K562 treated with DMSO at 1 percent for 48 hours (cell line): ENCODE data around the gene CDA. TPM values are rescaled to one million over a fixed set of nuclear protein-coding genes. Genes with fewer than 3 reads are reported as not detected.

ENCODE experiments used
- total RNA-seq: library from RNA; unstranded; fragments of 300-600 nt; gene quantifications from 2 replicates; pipeline ENCODE4 v1.2.3, GENCODE V29; 2022; ENCODE audit warnings: low replicate concordance; ENCODE audit errors: extremely low read depth

Gene CDA
- total RNA-seq, result not detected in 2 replicates

GRCh38 chr1:20588634-20589225 lies at the start of gene CDA:
CDA (plus strand) TSS chr1:20589097; CDS start chr1:20589130, 33 bp downstream.

DNA sequence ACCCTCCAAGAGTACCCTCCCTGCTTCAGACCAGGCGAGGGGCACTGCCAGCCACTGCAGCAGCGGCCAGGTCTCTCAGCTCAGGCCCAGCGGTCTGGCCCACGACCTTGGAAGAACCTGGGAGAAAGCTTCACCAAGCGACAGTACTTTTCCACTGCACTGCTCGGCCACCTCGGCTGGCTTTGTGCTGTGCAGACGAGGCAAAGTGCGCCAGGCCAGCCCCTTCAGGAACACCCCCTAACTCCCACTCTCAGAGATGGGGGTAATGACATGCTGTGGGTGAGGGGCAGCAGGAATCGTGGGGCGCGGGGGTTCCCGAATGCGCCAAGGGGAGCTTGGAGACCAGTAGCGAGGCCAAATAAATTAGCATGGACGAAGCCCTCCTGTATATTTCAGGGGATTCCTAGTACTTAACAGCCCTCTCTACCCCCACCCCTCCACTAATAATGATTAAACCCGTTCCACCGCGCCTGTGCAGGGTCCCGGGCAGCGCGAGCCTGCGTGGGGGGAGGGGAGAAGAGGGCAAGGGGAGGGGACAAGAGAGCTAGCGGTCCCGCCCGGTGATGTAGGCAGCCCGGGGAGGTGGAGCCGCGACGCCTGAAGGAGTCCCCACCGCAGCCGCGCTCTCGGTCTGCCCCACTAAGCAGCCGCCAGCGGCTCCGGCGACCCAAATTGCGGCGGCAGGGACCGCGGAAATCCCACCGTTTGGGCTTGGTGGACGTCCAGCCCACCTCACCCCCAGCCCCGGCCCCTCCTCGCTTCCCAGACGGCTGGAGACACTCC lies 36.8 kb upstream of the CDA start, which contains the start of gene FAM43B:
Gene FAM43B, plus strand, starts transcription at position 629 of the 783 bp plus-strand sequence. CDS start 401 bp downstream, outside the sequence.

DNA sequence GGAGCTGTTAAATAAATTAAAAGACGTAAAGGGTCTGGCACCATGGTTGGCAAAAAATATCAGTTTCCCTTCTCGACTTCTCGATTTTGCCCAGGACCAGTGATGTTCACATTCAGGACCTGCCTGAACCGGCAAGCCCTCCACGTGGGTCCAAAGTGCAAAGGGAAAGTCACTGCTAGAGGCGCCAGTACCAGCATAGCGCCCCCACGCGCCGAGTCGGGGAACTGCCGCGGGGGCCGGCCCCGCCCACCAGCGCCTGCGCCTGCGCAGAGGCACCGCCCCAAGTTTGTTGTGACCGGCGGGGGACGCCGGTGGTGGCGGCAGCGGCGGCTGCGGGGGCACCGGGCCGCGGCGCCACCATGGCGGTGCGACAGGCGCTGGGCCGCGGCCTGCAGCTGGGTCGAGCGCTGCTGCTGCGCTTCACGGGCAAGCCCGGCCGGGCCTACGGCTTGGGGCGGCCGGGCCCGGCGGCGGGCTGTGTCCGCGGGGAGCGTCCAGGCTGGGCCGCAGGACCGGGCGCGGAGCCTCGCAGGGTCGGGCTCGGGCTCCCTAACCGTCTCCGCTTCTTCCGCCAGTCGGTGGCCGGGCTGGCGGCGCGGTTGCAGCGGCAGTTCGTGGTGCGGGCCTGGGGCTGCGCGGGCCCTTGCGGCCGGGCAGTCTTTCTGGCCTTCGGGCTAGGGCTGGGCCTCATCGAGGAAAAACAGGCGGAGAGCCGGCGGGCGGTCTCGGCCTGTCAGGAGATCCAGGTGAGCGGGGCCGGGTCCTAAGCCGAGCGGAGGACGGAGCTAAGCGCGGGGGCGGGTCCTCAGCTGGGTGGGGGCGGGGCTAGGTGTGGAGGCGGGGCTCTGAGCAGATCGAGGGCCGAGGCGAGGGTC lies 44.5 kb downstream of the CDA start, which contains the start of gene PINK1:
Gene PINK1, plus strand, starts transcription at position 269 of the 875 bp plus-strand sequence. Its CDS starts 91 bp downstream, at position 360.

DNA sequence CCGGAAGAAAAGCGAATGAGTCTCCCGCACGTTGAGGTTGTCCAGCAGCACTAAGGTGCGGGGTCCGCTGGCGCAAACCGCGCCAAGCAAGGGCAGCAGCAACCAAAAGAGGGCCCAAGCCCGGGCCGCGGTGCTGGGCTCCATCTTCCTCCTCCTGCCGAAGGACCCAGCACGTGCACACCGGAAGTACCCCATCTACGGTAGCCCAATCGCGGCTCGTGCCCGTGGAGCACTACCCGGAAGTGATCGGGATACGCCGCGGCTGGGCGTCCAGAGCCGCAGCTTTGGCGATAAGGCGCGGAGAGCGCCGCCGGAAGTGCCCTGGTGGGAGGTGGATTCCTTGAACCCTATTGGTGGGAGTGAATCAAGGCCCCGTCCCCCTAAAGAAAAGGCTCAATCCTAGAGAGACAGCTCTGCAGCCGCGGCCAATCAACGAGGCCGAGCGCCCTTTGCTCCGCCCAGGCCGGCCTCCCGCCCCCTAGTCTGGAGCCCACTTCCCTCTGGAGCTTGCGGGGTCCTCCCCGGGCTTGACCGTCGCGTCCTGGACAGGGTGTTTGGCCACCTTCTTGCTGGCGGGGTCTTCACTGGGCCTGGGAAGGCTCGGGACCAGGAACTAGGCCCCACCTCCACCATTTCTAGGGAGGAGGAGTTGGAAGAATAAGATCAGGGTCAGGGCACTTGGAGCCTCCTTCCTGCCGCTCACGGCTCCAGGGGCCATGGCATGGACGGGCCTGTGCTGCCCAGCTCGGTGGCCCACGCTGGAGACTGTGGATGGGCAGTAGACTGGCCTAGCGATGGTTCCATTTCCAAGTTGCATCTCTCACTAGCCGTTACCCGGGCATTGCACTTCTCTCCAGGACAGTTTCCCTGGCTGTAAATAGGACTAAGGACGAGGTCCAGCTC lies 72.6 kb downstream of the CDA start, which contains the start of gene DDOST:
Gene DDOST, minus strand, starts transcription at position 163 of the 903 bp plus-strand sequence. Its CDS starts 19 bp downstream, at position 144.

Other genes with a start within 250 kb of the CDA start
- not detected in 2 replicates for gene CAMK2N1, start 102.9 kb upstream of the CDA start, total RNA-seq
- not detected in 2 replicates for gene MUL1, start 80.9 kb upstream of the CDA start, total RNA-seq
- gene FAM43B, start 36.5 kb upstream of the CDA start, total RNA-seq, result not detected in 2 replicates
- gene PINK1, start 44.4 kb downstream of the CDA start, total RNA-seq, result not detected in 2 replicates
- gene DDOST, start 72.3 kb downstream of the CDA start, total RNA-seq, result 274 TPM in 1 of 2 replicates, not detected in the other
- gene KIF17, start 128.9 kb downstream of the CDA start, total RNA-seq, result not detected in 2 replicates
- gene SH2D5, start 143.6 kb downstream of the CDA start, total RNA-seq, result not detected in 2 replicates
- not detected in 2 replicates for gene HP1BP3, start 198.2 kb downstream of the CDA start, total RNA-seq